ENCODE results near the gene TPPP2. TPM values are rescaled to one million over a fixed set of nuclear protein-coding genes. Genes with fewer than 3 reads are reported as not detected.

Gene TPPP2
- total and polyA plus RNA-seq, 9 of the 15 experiments (the other 6 are each of a cell fraction or from before 2014, with no cell fraction given): 0.18 TPM; not detected in 8

GRCh38 chr14:21033133-21033698 lies 3.2 kb downstream of the TPPP2 start:
- DNase-seq (ENCODE audit: extremely low read depth in 1 of 4, low spot score in 3 of 4): no peak

More at GRCh38 chr14:21033133-21033698, 3.2 kb downstream of the TPPP2 start:
- no TSS peak for BruUV-seq (replicated peaks)
- H3K4me3 ChIP-seq: no peak overlapping the region
- H3K9me3 ChIP-seq (replicated peaks; ENCODE audit: control insufficient read depth, insufficient read depth, low read depth, low read length): no peaks in the 10 kb centered on the region
- H3K4me1 ChIP-seq (replicated peaks in 1 of 2; ENCODE audit: control insufficient read depth in 2 of 2, insufficient read depth in 2 of 2, low read length in 2 of 2): peaks cover 0 to 7% of the 10 kb centered on the region in 2 experiments; a peak in 3 of 5 replicates
- intact Hi-C loops (cut with micrococcal nuclease) (no loop called here), in situ Hi-C loops (cut with MboI) (no loop called here)
- no peak for TF ChIP-seq CCNT2 (IDR thresholded peaks at IDR 0.05; ENCODE audit: borderline replicate concordance, extremely low read depth, insufficient read length, low read depth, low read length)
- no peak for TF ChIP-seq SMAD1 (IDR thresholded peaks at IDR 0.05; ENCODE audit: low read depth, low read length, partially characterized antibody)
- no peak for TF ChIP-seq ZNF239 (CRISPR knock-in tag; IDR thresholded peaks at IDR 0.05)
- TF ChIP-seq, protein P1, sequence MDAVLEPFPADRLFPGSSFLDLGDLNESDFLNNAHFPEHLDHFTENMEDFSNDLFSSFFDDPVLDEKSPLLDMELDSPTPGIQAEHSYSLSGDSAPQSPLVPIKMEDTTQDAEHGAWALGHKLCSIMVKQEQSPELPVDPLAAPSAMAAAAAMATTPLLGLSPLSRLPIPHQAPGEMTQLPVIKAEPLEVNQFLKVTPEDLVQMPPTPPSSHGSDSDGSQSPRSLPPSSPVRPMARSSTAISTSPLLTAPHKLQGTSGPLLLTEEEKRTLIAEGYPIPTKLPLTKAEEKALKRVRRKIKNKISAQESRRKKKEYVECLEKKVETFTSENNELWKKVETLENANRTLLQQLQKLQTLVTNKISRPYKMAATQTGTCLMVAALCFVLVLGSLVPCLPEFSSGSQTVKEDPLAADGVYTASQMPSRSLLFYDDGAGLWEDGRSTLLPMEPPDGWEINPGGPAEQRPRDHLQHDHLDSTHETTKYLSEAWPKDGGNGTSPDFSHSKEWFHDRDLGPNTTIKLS (IDR thresholded peaks at IDR 0.05; ENCODE audit: borderline replicate concordance, low read depth): no peak
- no peak for TF ChIP-seq ZNF699 (CRISPR knock-in tag; IDR thresholded peaks at IDR 0.05; ENCODE audit: insufficient replicate concordance)
- TF ChIP-seq KAT8 (IDR thresholded peaks at IDR 0.05; ENCODE audit: low read depth): no peak
- H3K9me1 ChIP-seq (ENCODE audit: control insufficient read depth, insufficient read depth, low read length): no peaks in the 10 kb centered on the region
- WGBS (ENCODE audit: insufficient coverage, low coverage, missing lambda C conversion rate): 57% methylated on average over 3 of the region's 4 CpGs
- H3K79me2 ChIP-seq (ENCODE audit: control insufficient read depth, insufficient read depth, low read length): no peaks in the 10 kb centered on the region
- ATAC-seq (no peak), FAIRE-seq (no peak)
- no peak overlapping the region for H3K27ac ChIP-seq (ENCODE audit: extremely low read depth, low read depth, low read length)
- no peak overlapping the region; a peak in 1 of 4 replicates for H3K9ac ChIP-seq (ENCODE audit: insufficient read depth in 1 of 2, low read depth in 2 of 2, low read length in 2 of 2)
- no peaks in the 10 kb centered on the region for H3K27me3 ChIP-seq (ENCODE audit: control insufficient read depth in 2 of 2, insufficient read depth in 2 of 2, low read length in 2 of 2)
- no peak overlapping the region for H3K4me2 ChIP-seq (ENCODE audit: insufficient read depth, low read length)
- ChIA-PET POLR2A (interaction anchor here (0.7 kb wide), 2 partner anchors 10 to 1009 kb away, joined by 3 read pairs; no protein-coding TSS in a partner anchor), CTCF (ENCODE audit: low intra/inter-chr PET ratio) (no interaction called here)
- no peak overlapping the region for H2AFZ ChIP-seq (ENCODE audit: low read depth, low read length)
- H3K36me3 ChIP-seq (ENCODE audit: control insufficient read depth, insufficient read depth, low read length): no peaks in the 10 kb centered on the region
- H4K20me1 ChIP-seq (replicated peaks; ENCODE audit: control insufficient read depth, insufficient read depth, low read length): no peaks in the 10 kb centered on the region

Data from K562 (cell line).